ENCODE results near the gene MAP4K1.
"Not testable (repeated sequence)": the region's sequence is repeated elsewhere in the genome, so short reads cannot be mapped to it uniquely, and the experiment has no call there.

DNA sequence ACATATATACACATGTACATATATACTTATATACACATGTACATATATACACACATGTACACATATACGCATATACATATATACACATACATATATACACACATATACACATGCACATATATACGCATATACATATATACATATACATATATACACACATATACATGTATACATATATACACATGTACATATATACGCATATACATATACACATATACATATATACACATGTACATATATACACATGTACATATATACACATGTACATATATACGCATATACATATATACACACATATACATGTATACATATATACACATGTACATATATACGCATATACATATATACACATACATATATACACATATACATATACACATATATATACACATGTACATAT, 14.9 kb downstream of the MAP4K1 start:
- TF ChIP-seq, protein P1, sequence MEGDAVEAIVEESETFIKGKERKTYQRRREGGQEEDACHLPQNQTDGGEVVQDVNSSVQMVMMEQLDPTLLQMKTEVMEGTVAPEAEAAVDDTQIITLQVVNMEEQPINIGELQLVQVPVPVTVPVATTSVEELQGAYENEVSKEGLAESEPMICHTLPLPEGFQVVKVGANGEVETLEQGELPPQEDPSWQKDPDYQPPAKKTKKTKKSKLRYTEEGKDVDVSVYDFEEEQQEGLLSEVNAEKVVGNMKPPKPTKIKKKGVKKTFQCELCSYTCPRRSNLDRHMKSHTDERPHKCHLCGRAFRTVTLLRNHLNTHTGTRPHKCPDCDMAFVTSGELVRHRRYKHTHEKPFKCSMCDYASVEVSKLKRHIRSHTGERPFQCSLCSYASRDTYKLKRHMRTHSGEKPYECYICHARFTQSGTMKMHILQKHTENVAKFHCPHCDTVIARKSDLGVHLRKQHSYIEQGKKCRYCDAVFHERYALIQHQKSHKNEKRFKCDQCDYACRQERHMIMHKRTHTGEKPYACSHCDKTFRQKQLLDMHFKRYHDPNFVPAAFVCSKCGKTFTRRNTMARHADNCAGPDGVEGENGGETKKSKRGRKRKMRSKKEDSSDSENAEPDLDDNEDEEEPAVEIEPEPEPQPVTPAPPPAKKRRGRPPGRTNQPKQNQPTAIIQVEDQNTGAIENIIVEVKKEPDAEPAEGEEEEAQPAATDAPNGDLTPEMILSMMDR (conservative IDR thresholded peaks at IDR 0.05): not testable (repeated sequence)
- TF ChIP-seq EZH2 (IDR thresholded peaks at IDR 0.05; ENCODE audit: low read depth): not testable (repeated sequence)
